ENCODE data around the gene MIA2. TPM values are rescaled to one million over a fixed set of nuclear protein-coding genes. Genes with fewer than 3 reads are reported as not detected.
"Not testable (repeated sequence)": the region's sequence is repeated elsewhere in the genome, so short reads cannot be mapped to it uniquely, and the experiment has no call there.

MIA2 gene
- total and polyA plus RNA-seq, 9 donors = 11.7 to 21.9 (median 19.5) TPM

- DNase-seq = no peak
- WGBS, 3 donors = 76 to 84% (median 77%) methylated on average over 4 of the region's 4 CpGs
- H3K27me3 ChIP-seq = no peaks in the 10 kb centered on the region
- no peak overlapping the region for H3K4me3 ChIP-seq
- no peak overlapping the region for H3K27ac ChIP-seq
- TF ChIP-seq, protein P1, sequence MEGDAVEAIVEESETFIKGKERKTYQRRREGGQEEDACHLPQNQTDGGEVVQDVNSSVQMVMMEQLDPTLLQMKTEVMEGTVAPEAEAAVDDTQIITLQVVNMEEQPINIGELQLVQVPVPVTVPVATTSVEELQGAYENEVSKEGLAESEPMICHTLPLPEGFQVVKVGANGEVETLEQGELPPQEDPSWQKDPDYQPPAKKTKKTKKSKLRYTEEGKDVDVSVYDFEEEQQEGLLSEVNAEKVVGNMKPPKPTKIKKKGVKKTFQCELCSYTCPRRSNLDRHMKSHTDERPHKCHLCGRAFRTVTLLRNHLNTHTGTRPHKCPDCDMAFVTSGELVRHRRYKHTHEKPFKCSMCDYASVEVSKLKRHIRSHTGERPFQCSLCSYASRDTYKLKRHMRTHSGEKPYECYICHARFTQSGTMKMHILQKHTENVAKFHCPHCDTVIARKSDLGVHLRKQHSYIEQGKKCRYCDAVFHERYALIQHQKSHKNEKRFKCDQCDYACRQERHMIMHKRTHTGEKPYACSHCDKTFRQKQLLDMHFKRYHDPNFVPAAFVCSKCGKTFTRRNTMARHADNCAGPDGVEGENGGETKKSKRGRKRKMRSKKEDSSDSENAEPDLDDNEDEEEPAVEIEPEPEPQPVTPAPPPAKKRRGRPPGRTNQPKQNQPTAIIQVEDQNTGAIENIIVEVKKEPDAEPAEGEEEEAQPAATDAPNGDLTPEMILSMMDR (IDR thresholded peaks at IDR 0.05) = no peak
- TF ChIP-seq POLR2A (IDR thresholded peaks at IDR 0.05) (no peak), EP300 (IDR thresholded peaks at IDR 0.05) (no peak)
- intact Hi-C loops (cut with DNase I) = no loop called here
- H3K9me3 ChIP-seq = no peaks in the 10 kb centered on the region
- H3K4me1 ChIP-seq (ENCODE audit: insufficient read depth) = no peaks in the 10 kb centered on the region
- no peaks in the 10 kb centered on the region for H3K36me3 ChIP-seq
These were observed 46.7 kb upstream of the MIA2 start for GRCh38 chr14:39186941-39187525.

DNA sequence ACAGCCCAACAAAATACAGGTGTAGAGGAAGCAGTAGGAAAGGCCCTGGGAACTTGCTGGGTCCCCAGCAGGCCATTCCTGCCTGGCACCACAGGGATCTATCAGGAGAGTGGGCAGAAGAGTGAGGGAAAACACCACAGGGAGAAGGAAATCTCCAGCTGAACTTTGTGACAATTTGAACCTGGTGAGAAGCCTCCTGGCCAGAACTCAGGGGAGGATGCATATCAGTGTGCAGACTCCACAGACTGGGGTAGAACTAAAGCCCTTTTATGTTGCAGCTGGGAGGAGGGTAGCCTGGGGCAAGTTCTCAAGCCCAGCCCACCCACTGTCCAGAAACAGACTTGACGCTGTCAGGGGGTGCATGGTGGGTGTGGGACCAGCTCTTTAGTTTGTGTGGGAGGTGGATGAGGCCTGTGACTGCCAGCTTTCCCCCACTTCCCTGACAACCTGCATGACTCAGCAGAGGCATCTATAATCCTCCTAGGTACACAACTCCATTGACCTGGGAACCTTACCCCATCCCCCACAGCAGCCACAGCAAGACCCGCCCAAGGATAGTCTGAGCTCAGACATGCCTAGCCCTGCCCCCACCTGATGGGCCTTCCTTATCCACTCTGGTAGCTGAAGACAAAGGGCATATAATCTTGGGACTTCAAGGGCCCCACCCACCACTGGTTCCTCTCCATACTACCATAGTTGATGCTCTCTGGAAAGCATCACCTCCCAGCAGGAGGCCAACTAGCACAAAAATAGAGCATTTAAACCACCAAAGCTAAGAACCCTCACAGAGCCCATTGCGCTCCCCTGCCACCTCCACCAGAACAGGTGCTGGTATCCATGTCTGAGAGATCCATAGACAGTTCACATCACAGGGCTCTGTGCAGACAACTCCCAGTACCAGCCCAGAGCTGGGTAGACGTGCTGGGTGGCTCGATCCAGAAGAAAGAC is 29.8 kb upstream of the MIA2 start:
- TF ChIP-seq POLR2A (IDR thresholded peaks at IDR 0.05) (no peak), EP300 (IDR thresholded peaks at IDR 0.05) (no peak)
- TF ChIP-seq, protein P1 (IDR thresholded peaks at IDR 0.05) = no peak
- no peaks in the 10 kb centered on the region for H3K27me3 ChIP-seq
- no peak for DNase-seq
- no peaks in the 10 kb centered on the region for H3K4me1 ChIP-seq (ENCODE audit: insufficient read depth)
- H3K9me3 ChIP-seq = no peaks in the 10 kb centered on the region
- intact Hi-C loops (cut with DNase I) = no loop called here
- H3K36me3 ChIP-seq = no peaks in the 10 kb centered on the region
- WGBS, 3 donors = 77 to 84% (median 79%) methylated on average over 5 of the region's 5 CpGs
- no peak overlapping the region for H3K27ac ChIP-seq
- H3K4me3 ChIP-seq = no peak overlapping the region

DNA sequence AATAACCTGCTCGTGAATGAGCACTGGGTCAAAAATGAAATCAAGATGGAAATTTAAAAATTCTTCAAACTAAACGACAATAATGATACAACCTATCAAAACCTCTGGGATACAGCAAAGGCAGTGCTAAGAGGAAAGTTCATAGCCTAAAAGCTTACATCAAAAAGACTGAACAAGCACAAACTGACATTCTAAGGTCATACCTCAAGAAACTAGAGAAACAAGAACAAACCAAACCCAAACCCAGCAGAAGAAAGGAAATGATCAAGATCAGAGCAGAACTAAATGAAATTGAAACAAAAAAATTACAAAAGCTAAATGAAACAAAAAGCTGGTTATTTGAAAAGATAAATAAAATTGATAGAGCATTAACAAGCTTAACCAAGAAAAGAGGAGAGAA is 26.3 kb upstream of the MIA2 start:
- intact Hi-C loops (cut with DNase I); H3K4me1 ChIP-seq (ENCODE audit: insufficient read depth); DNase-seq; H3K9me3 ChIP-seq; H3K4me3 ChIP-seq; H3K27me3 ChIP-seq; H3K36me3 ChIP-seq; H3K27ac ChIP-seq: not testable (repeated sequence)
- 77 to 86% (median 80%) methylated on average over 2 of the region's 2 CpGs for WGBS, 3 donors

GRCh38 chr14:39211109-39211741 is 22.5 kb upstream of the MIA2 start:
- TF ChIP-seq, protein P1 (IDR thresholded peaks at IDR 0.05) = no peak
- TF ChIP-seq POLR2A (IDR thresholded peaks at IDR 0.05) = no peak
- TF ChIP-seq EP300 (IDR thresholded peaks at IDR 0.05) = no peak
- H3K36me3 ChIP-seq = no peaks in the 10 kb centered on the region
- no peaks in the 10 kb centered on the region for H3K9me3 ChIP-seq
- H3K4me3 ChIP-seq = no peak overlapping the region
- H3K27me3 ChIP-seq = no peaks in the 10 kb centered on the region
- intact Hi-C loops (cut with DNase I) = no loop called here
- no peak overlapping the region for H3K27ac ChIP-seq
- DNase-seq = no peak
- WGBS, 3 donors = 83 to 89% (median 87%) methylated on average over 15 of the region's 15 CpGs
- H3K4me1 ChIP-seq (ENCODE audit: insufficient read depth) = no peaks in the 10 kb centered on the region

All from ovary (tissue), 9 donors.